ENCODE measurements around the gene MZT2B. TPM values are rescaled to one million over a fixed set of nuclear protein-coding genes. Genes with fewer than 3 reads are reported as not detected.
"Not testable (repeated sequence)": the region's sequence is repeated elsewhere in the genome, so short reads cannot be mapped to it uniquely, and the experiment has no call there.

The MZT2B gene
- total RNA-seq, 2 donors from 2014 or later: 161 to 195 TPM

- H3K4me3 ChIP-seq: no peak overlapping the region
- 86% methylated on average over 9 of the region's 9 CpGs for WGBS
- no peak overlapping the region for H3K27ac ChIP-seq
- no peak for DNase-seq (ENCODE audit: low spot score)
- TF ChIP-seq POLR2A (IDR thresholded peaks at IDR 0.05) (no peak), CTCF (IDR thresholded peaks at IDR 0.05) (no peak), POLR2AphosphoS5 (IDR thresholded peaks at IDR 0.05) (no peak)
- no peaks in the 10 kb centered on the region for H3K27me3 ChIP-seq (replicated peaks; ENCODE audit: insufficient read depth)
- intact Hi-C loops (cut with DNase I): no loop called here
- H3K36me3 ChIP-seq: no peaks in the 10 kb centered on the region
- no peaks in the 10 kb centered on the region for H3K4me1 ChIP-seq (replicated peaks)
- no peaks in the 10 kb centered on the region for H3K9me3 ChIP-seq
Measured at GRCh38 chr2:130156624-130157004, 25.4 kb upstream of the MZT2B start.

GRCh38 chr2:130157354-130157753 lies 24.7 kb upstream of the MZT2B start:
- DNase-seq (ENCODE audit: low spot score); H3K27me3 ChIP-seq (replicated peaks; ENCODE audit: insufficient read depth); H3K9me3 ChIP-seq; intact Hi-C loops (cut with DNase I); H3K4me1 ChIP-seq (replicated peaks); H3K27ac ChIP-seq; H3K4me3 ChIP-seq; H3K36me3 ChIP-seq: not testable (repeated sequence)
- WGBS: no CpG with 5 or more reads among the region's 12 CpGs

GRCh38 chr2:130157825-130158514 lies 24.1 kb upstream of the MZT2B start:
- H3K4me3 ChIP-seq; H3K36me3 ChIP-seq; H3K27ac ChIP-seq; intact Hi-C loops (cut with DNase I); H3K27me3 ChIP-seq (replicated peaks; ENCODE audit: insufficient read depth); DNase-seq (ENCODE audit: low spot score); H3K9me3 ChIP-seq; H3K4me1 ChIP-seq (replicated peaks): not testable (repeated sequence)
- WGBS: 84% methylated on average over 13 of the region's 13 CpGs

GRCh38 chr2:130158631-130159030 lies 23.4 kb upstream of the MZT2B start:
- intact Hi-C loops (cut with DNase I): no loop called here
- peaks cover 0 to 1% of the 10 kb centered on the region in 2 donors for H3K36me3 ChIP-seq
- no peak overlapping the region for H3K4me3 ChIP-seq
- TF ChIP-seq POLR2A (IDR thresholded peaks at IDR 0.05) (no peak), POLR2AphosphoS5 (IDR thresholded peaks at IDR 0.05) (no peak), CTCF (IDR thresholded peaks at IDR 0.05) (no peak)
- DNase-seq (ENCODE audit: low spot score): no peak
- no peak overlapping the region for H3K27ac ChIP-seq
- WGBS: 89% methylated on average over 9 of the region's 9 CpGs
- H3K9me3 ChIP-seq: no peaks in the 10 kb centered on the region
- H3K27me3 ChIP-seq (replicated peaks; ENCODE audit: insufficient read depth): no peaks in the 10 kb centered on the region
- no peaks in the 10 kb centered on the region for H3K4me1 ChIP-seq (replicated peaks)

GRCh38 chr2:130159376-130159775 lies 22.7 kb upstream of the MZT2B start:
- H3K27ac ChIP-seq; H3K27me3 ChIP-seq (replicated peaks; ENCODE audit: insufficient read depth); H3K36me3 ChIP-seq; DNase-seq (ENCODE audit: low spot score); H3K4me1 ChIP-seq (replicated peaks); H3K9me3 ChIP-seq; intact Hi-C loops (cut with DNase I); H3K4me3 ChIP-seq: not testable (repeated sequence)
- 90% methylated on average over 4 of the region's 4 CpGs for WGBS

- H3K4me1 ChIP-seq (replicated peaks): no peaks in the 10 kb centered on the region
- no peaks in the 10 kb centered on the region for H3K9me3 ChIP-seq
- no peak overlapping the region for H3K4me3 ChIP-seq
- WGBS: 93% methylated on average over 6 of the region's 6 CpGs
- intact Hi-C loops (cut with DNase I): no loop called here
- no peaks in the 10 kb centered on the region for H3K27me3 ChIP-seq (replicated peaks; ENCODE audit: insufficient read depth)
- no peak for DNase-seq (ENCODE audit: low spot score)
- no peak for TF ChIP-seq CTCF (IDR thresholded peaks at IDR 0.05)
- TF ChIP-seq POLR2AphosphoS5 (IDR thresholded peaks at IDR 0.05): no peak
- TF ChIP-seq POLR2A (IDR thresholded peaks at IDR 0.05): no peak
- H3K36me3 ChIP-seq: peaks cover 0 to 6% of the 10 kb centered on the region in 2 donors
- no peak overlapping the region for H3K27ac ChIP-seq
Measured at GRCh38 chr2:130160131-130160530, 21.9 kb upstream of the MZT2B start.

GRCh38 chr2:130160838-130161705 lies 21.0 kb upstream of the MZT2B start:
- H3K9me3 ChIP-seq; H3K36me3 ChIP-seq; intact Hi-C loops (cut with DNase I); H3K4me1 ChIP-seq (replicated peaks); H3K4me3 ChIP-seq; DNase-seq (ENCODE audit: low spot score); H3K27me3 ChIP-seq (replicated peaks; ENCODE audit: insufficient read depth); H3K27ac ChIP-seq: not testable (repeated sequence)
- 83% methylated on average over 24 of the region's 25 CpGs for WGBS

GRCh38 chr2:130162486-130162885 lies 19.6 kb upstream of the MZT2B start:
- intact Hi-C loops (cut with DNase I); H3K4me3 ChIP-seq; H3K9me3 ChIP-seq; H3K27ac ChIP-seq; H3K27me3 ChIP-seq (replicated peaks; ENCODE audit: insufficient read depth); H3K4me1 ChIP-seq (replicated peaks); DNase-seq (ENCODE audit: low spot score): not testable (repeated sequence)
- 95% methylated on average over 7 of the region's 7 CpGs for WGBS
- peaks cover 0 to 12% of the 10 kb centered on the region in 2 donors for H3K36me3 ChIP-seq
